H9 (cell line): ENCODE results near the gene RBM23. TPM values are rescaled to one million over a fixed set of nuclear protein-coding genes. Genes with fewer than 3 reads are reported as not detected.
A peak's percentile ranks its signal among the peaks of the same experiment; 100 is the strongest.

Experiments used
- DNase-seq: peaks from one replicate; pipeline ENCODE4 v3.0.0-alpha.2; 2017
- H2AFZ ChIP-seq: one replicate; pipeline ENCODE4 v1.6.1; 2013; ENCODE audit warnings: mild to moderate bottlenecking, low read length, control low read depth, moderate library complexity
- H2AK5ac ChIP-seq: 2 replicates; pipeline ENCODE4 v1.6.1; 2013; ENCODE audit warnings: low read length, control low read depth, mixed read lengths; ENCODE audit not compliant: insufficient read length
- H2BK120ac ChIP-seq: one replicate; pipeline ENCODE4 v1.6.1; 2013; ENCODE audit warnings: low read depth, mild to moderate bottlenecking, low read length, control low read depth, inconsistent platforms; ENCODE audit not compliant: poor library complexity, severe bottlenecking
- H2BK12ac ChIP-seq: 2 replicates; pipeline ENCODE4 v1.6.1; 2013; ENCODE audit warnings: low read length, control low read depth, mixed read lengths, low read depth; ENCODE audit not compliant: insufficient read length
- H2BK15ac ChIP-seq: 2 replicates; pipeline ENCODE4 v1.6.1; 2013; ENCODE audit warnings: low read depth, low read length, control low read depth
- H2BK20ac ChIP-seq: one replicate; pipeline ENCODE4 v1.6.1; 2013; ENCODE audit warnings: low read depth, mild to moderate bottlenecking, low read length, control low read depth, inconsistent platforms; ENCODE audit not compliant: poor library complexity, severe bottlenecking
- H2BK5ac ChIP-seq: 2 replicates; pipeline ENCODE4 v1.6.1; 2013; ENCODE audit warnings: low read length, control low read depth, mixed read lengths; ENCODE audit not compliant: insufficient read length
- H3K14ac ChIP-seq: 2 replicates; pipeline ENCODE4 v1.6.1; 2013; ENCODE audit warnings: low read length, control low read depth; ENCODE audit not compliant: insufficient read depth
- H3K18ac ChIP-seq: 2 replicates; pipeline ENCODE4 v1.6.1; 2013; ENCODE audit warnings: low read depth, mild to moderate bottlenecking, mixed read lengths, low read length, control low read depth; ENCODE audit not compliant: insufficient read length
- H3K23ac ChIP-seq: 2 replicates; pipeline ENCODE4 v1.6.1; 2013; ENCODE audit warnings: low read length, control low read depth, mixed read lengths, low read depth; ENCODE audit not compliant: insufficient read length
- H3K23me2 ChIP-seq: 2 replicates; pipeline ENCODE4 v1.6.1; 2013; ENCODE audit warnings: low read depth, mild to moderate bottlenecking, mixed read lengths, low read length, control low read depth; ENCODE audit not compliant: insufficient read length, poor library complexity, severe bottlenecking
- H3K27ac ChIP-seq: 2 replicates; pipeline ENCODE4 v1.5.1; 2013; ENCODE audit warnings: low read length, control low read depth, mixed read lengths, low read depth; ENCODE audit not compliant: insufficient read length
- H3K27me3 ChIP-seq: 2 replicates; pipeline ENCODE4 v1.6.1; 2013; ENCODE audit warnings: low read length, control low read depth, inconsistent platforms; ENCODE audit not compliant: insufficient read depth
- H3K4ac ChIP-seq: 2 replicates; pipeline ENCODE4 v1.6.1; 2013; ENCODE audit warnings: low read depth, mild to moderate bottlenecking, control low read depth, inconsistent platforms, low read length, moderate library complexity
- H3K4me1 ChIP-seq: 2 replicates; pipeline ENCODE4 v1.6.1; 2013; ENCODE audit warnings: low read length, control low read depth, inconsistent platforms; ENCODE audit not compliant: insufficient read depth
- H3K4me2 ChIP-seq: 2 replicates; pipeline ENCODE4 v1.6.1; 2013; ENCODE audit warnings: low read length, control low read depth, mixed read lengths; ENCODE audit not compliant: insufficient read length, insufficient read depth
- H3K56ac ChIP-seq: 2 replicates; pipeline ENCODE4 v1.6.1; 2013; ENCODE audit warnings: low read depth, mild to moderate bottlenecking, mixed read lengths, low read length, control low read depth; ENCODE audit not compliant: insufficient read length
- H3K79me1 ChIP-seq: 2 replicates; pipeline ENCODE4 v1.6.1; 2013; ENCODE audit warnings: low read depth, mild to moderate bottlenecking, moderate library complexity, low read length, control low read depth, inconsistent platforms; ENCODE audit not compliant: insufficient read depth, poor library complexity, severe bottlenecking
- H3K79me2 ChIP-seq: 2 replicates; pipeline ENCODE4 v1.6.1; 2013; ENCODE audit warnings: low read length, control low read depth, inconsistent platforms; ENCODE audit not compliant: insufficient read depth
- H3K9ac ChIP-seq: 2 replicates; pipeline ENCODE4 v1.6.1; 2013; ENCODE audit warnings: low read length, control low read depth, mixed read lengths; ENCODE audit not compliant: insufficient read length; ENCODE audit errors: extremely low read depth
- H3K9me3 ChIP-seq: one replicate; pipeline ENCODE4 v1.6.1; 2013; ENCODE audit warnings: low read depth, low read length, inconsistent platforms; ENCODE audit not compliant: control insufficient read depth
- H3T11ph ChIP-seq: one replicate; pipeline ENCODE4 v1.6.1; 2013; ENCODE audit warnings: mild to moderate bottlenecking, low read length, control low read depth, inconsistent platforms
- H4K20me1 ChIP-seq: one replicate; pipeline ENCODE4 v1.6.1; 2013; ENCODE audit not compliant: control insufficient read depth, insufficient read length, insufficient read depth
- H4K5ac ChIP-seq: 2 replicates; pipeline ENCODE4 v1.6.1; 2013; ENCODE audit warnings: low read depth, mild to moderate bottlenecking, mixed read lengths, low read length, control low read depth; ENCODE audit not compliant: insufficient read length
- H4K8ac ChIP-seq: replicated peaks from 2 replicates; pipeline ENCODE4 v1.6.1; 2013; ENCODE audit warnings: low read length, control low read depth, mixed read lengths, low read depth; ENCODE audit not compliant: insufficient read length
- H4K91ac ChIP-seq: 2 replicates; pipeline ENCODE4 v1.6.1; 2013; ENCODE audit warnings: low read depth, mild to moderate bottlenecking, moderate library complexity, mixed read lengths, low read length, control low read depth; ENCODE audit not compliant: insufficient read length
- H3K27ac Mint-ChIP-seq, 3 experiments: 2 replicates in 2 of 3; 3 replicates in 1 of 3; pipeline ENCODE4 v1.8.0; 2020 to 2021; ENCODE audit warnings: mixed read lengths in 3 of 3, mild to moderate bottlenecking in 1 of 3, moderate library complexity in 1 of 3
- H3K27me3 Mint-ChIP-seq: 2 replicates; pipeline ENCODE4 v1.8.0; 2021; ENCODE audit warnings: low read depth, mild to moderate bottlenecking, moderate library complexity, mixed read lengths
- H3K36me3 Mint-ChIP-seq, 3 experiments: 2 replicates in 2 of 3; 3 replicates in 1 of 3; pipeline ENCODE4 v1.8.0; 2020 to 2021; ENCODE audit warnings: low read depth in 3 of 3, mixed read lengths in 3 of 3; ENCODE audit not compliant: insufficient read depth in 1 of 3
- H3K4me1 Mint-ChIP-seq, 2 experiments: 2 replicates each; pipeline ENCODE4 v1.8.0; 2020; ENCODE audit warnings: mixed read lengths in 2 of 2
- H3K4me3 Mint-ChIP-seq, 2 experiments: 2 replicates in 1 of 2; 3 replicates in 1 of 2; pipeline ENCODE4 v1.8.0; 2020 to 2021; ENCODE audit warnings: mild to moderate bottlenecking in 2 of 2, mixed read lengths in 2 of 2, moderate library complexity in 1 of 2
- H3K9me3 Mint-ChIP-seq, 2 experiments: 2 replicates in 1 of 2; 3 replicates in 1 of 2; pipeline ENCODE4 v1.8.0; 2020; ENCODE audit warnings: mild to moderate bottlenecking in 2 of 2, mixed read lengths in 2 of 2, moderate library complexity in 1 of 2
- CTCF ChIP-seq: fragments of 200-600 bp; sonication (generic); conservative IDR thresholded peaks from 3 replicates; pipeline ENCODE4 v1.8.0; 2021; ENCODE audit warnings: antibody characterized with exemption, mild to moderate bottlenecking
- WGBS: extraction: QIAGEN DNeasy Blood & Tissue Kit; methylation state at CpG from one replicate; pipeline ENCODE4 v1.1.7; 2013; ENCODE audit warnings: missing lambda C conversion rate, low lambda C conversion rate, mixed read lengths; ENCODE audit not compliant: insufficient read length; ENCODE audit errors: extremely low coverage; 5-methylcytosine and 5-hydroxymethylcytosine counted together
- total RNA-seq: library from RNA; stranded (reverse); gene quantifications from 2 replicates; pipeline ENCODE4 v1.2.1, GENCODE V29; 2021

Gene RBM23
- total RNA-seq, 1 experiment from 2014 or later: 79.0 TPM

- Histone ChIP-seq H2BK12ac (no peak overlapping the region), H3K4ac (no peak overlapping the region), H3K23ac (no peak overlapping the region), H4K20me1 (no peaks in the 10 kb centered on the region), H3K79me1 (no peaks in the 10 kb centered on the region), H4K91ac (no peak overlapping the region), H3T11ph (no peak overlapping the region), H3K9ac (no peak overlapping the region), H3K14ac (no peak overlapping the region), H2BK20ac (no peak overlapping the region), H3K23me2 (peaks cover 10% of the 10 kb centered on the region), H3K79me2 (no peaks in the 10 kb centered on the region), H3K27me3 (peaks cover 3% of the 10 kb centered on the region; the same call in 1 of the 2 replicates), H3K4me2 (peak overlapping the region; percentile 73), H2AFZ (no peak overlapping the region), H4K5ac (no peak overlapping the region), H3K4me1 (no peaks in the 10 kb centered on the region; the same call in 1 of the 2 replicates), H3K56ac (no peak overlapping the region), H2BK5ac (no peak overlapping the region), H3K9me3 (no peaks in the 10 kb centered on the region), H4K8ac (no peak overlapping the region), H3K18ac (no peak overlapping the region), H3K27ac (no peak overlapping the region), H2BK120ac (no peak overlapping the region), H2AK5ac (no peak overlapping the region), H2BK15ac (no peak overlapping the region)
- no CpG with 5 or more reads among the region's 5 CpGs for WGBS
- no peak for DNase-seq
- peaks cover 22 to 32% of the 10 kb centered on the region in 2 experiments for H3K4me1 Mint-ChIP-seq
- peaks cover 33% of the 10 kb centered on the region for H3K27me3 Mint-ChIP-seq
- H3K27ac Mint-ChIP-seq: no peak overlapping the region
- H3K4me3 Mint-ChIP-seq: peak overlapping the region; percentile 87 to 93; a peak in 4 of 5 replicates
- TF ChIP-seq CTCF: no peak
- peaks cover 0 to 11% (median 6%) of the 10 kb centered on the region in 3 experiments; a peak in 3 of 7 replicates for H3K36me3 Mint-ChIP-seq
- no peaks in the 10 kb centered on the region; a peak in 1 of 5 replicates for H3K9me3 Mint-ChIP-seq
These were observed 31.0 kb downstream of the RBM23 start for GRCh38 chr14:22887990-22888378.
